Neuronal stem cell (in vitro differentiated cells): ENCODE data around the gene GPR15LG.

Experiments used
- DNase-seq: peaks from one replicate; pipeline ENCODE4 v3.0.0-alpha.2; 2013; ENCODE audit warnings: low spot score
- H2AFZ ChIP-seq: one replicate; pipeline ENCODE4 v1.6.1; 2013; ENCODE audit warnings: mild to moderate bottlenecking, low read length, inconsistent platforms
- H2AK5ac ChIP-seq: 2 replicates; pipeline ENCODE4 v1.6.1; 2013; ENCODE audit warnings: low read depth, mild to moderate bottlenecking, inconsistent platforms, low read length, moderate library complexity, mixed read lengths
- H2BK120ac ChIP-seq: 2 replicates; pipeline ENCODE4 v1.6.1; 2013; ENCODE audit warnings: low read depth, mild to moderate bottlenecking, inconsistent platforms, low read length, moderate library complexity, mixed read lengths
- H2BK12ac ChIP-seq: one replicate; pipeline ENCODE4 v1.6.1; 2013; ENCODE audit warnings: low read length, inconsistent platforms
- H2BK15ac ChIP-seq: 2 replicates; pipeline ENCODE4 v1.6.1; 2013; ENCODE audit warnings: mild to moderate bottlenecking, low read length, inconsistent platforms, mixed read lengths
- H2BK5ac ChIP-seq: one replicate; pipeline ENCODE4 v1.6.1; 2013; ENCODE audit warnings: inconsistent platforms, mild to moderate bottlenecking, low read length, moderate library complexity
- H3K14ac ChIP-seq: one replicate; pipeline ENCODE4 v1.6.1; 2013; ENCODE audit warnings: low read length, inconsistent platforms
- H3K18ac ChIP-seq: 2 replicates; pipeline ENCODE4 v1.6.1; 2013; ENCODE audit warnings: low read length, inconsistent platforms
- H3K23ac ChIP-seq: 2 replicates; pipeline ENCODE4 v1.6.1; 2013; ENCODE audit warnings: low read depth, mild to moderate bottlenecking, mixed read lengths, low read length, inconsistent platforms; ENCODE audit not compliant: poor library complexity
- H3K27ac ChIP-seq: replicated peaks from 3 replicates; pipeline ENCODE4 v1.5.1; 2013; ENCODE audit warnings: low read length, inconsistent platforms
- H3K27me3 ChIP-seq, 3 experiments: 2 replicates each; pipeline ENCODE4 v1.6.1; 2013; ENCODE audit warnings: low read length in 3 of 3, mild to moderate bottlenecking in 2 of 3, inconsistent platforms in 1 of 3, low read depth in 1 of 3, mixed read lengths in 1 of 3, moderate library complexity in 1 of 3; ENCODE audit not compliant: control insufficient read depth in 3 of 3, insufficient read depth in 3 of 3
- H3K36me3 ChIP-seq, 2 donors: replicated peaks in 1 of 2; 2 replicates each; pipeline ENCODE4 v1.6.1; 2013; ENCODE audit warnings: low read length in 2 of 2; ENCODE audit not compliant: control insufficient read depth in 2 of 2, insufficient read depth in 2 of 2
- H3K4ac ChIP-seq: 2 replicates; pipeline ENCODE4 v1.6.1; 2013; ENCODE audit warnings: inconsistent platforms, mild to moderate bottlenecking, low read length, moderate library complexity
- H3K4me1 ChIP-seq, 2 donors: 1 replicate in 1 of 2; 2 replicates in 1 of 2; pipeline ENCODE4 v1.6.1; 2013; ENCODE audit warnings: low read length in 2 of 2, low read depth in 1 of 2; ENCODE audit not compliant: control insufficient read depth in 2 of 2, insufficient read depth in 1 of 2
- H3K4me2 ChIP-seq: one replicate; pipeline ENCODE4 v1.6.1; 2013; ENCODE audit warnings: mild to moderate bottlenecking, low read length, inconsistent platforms; ENCODE audit not compliant: insufficient read depth, poor library complexity, severe bottlenecking
- H3K4me3 ChIP-seq, 2 donors: 2 replicates each; pipeline ENCODE4 v1.5.1; 2013; ENCODE audit warnings: low read length in 2 of 2, mild to moderate bottlenecking in 2 of 2, inconsistent platforms in 1 of 2, moderate library complexity in 1 of 2
- H3K79me1 ChIP-seq: one replicate; pipeline ENCODE4 v1.6.1; 2013; ENCODE audit warnings: low read depth, mild to moderate bottlenecking, inconsistent platforms, low read length, moderate library complexity
- H3K9ac ChIP-seq: one replicate; pipeline ENCODE4 v1.6.1; 2013; ENCODE audit warnings: mild to moderate bottlenecking, low read depth, low read length, inconsistent platforms; ENCODE audit not compliant: poor library complexity
- H3K9me3 ChIP-seq, 2 donors: replicated peaks in 1 of 2; 2 replicates each; pipeline versions ENCODE3 to v1.6.1; 2013; ENCODE audit warnings: low read length in 2 of 2, mild to moderate bottlenecking in 2 of 2, inconsistent platforms in 1 of 2, low read depth in 1 of 2, mixed read lengths in 1 of 2, moderate library complexity in 1 of 2; ENCODE audit not compliant: control insufficient read depth in 2 of 2, insufficient read depth in 1 of 2
- H4K8ac ChIP-seq: one replicate; pipeline ENCODE4 v1.6.1; 2013; ENCODE audit warnings: low read depth, mild to moderate bottlenecking, inconsistent platforms, low read length, moderate library complexity
- H4K91ac ChIP-seq: one replicate; pipeline ENCODE4 v1.6.1; 2013; ENCODE audit warnings: low read length, low read depth, mild to moderate bottlenecking, inconsistent platforms; ENCODE audit not compliant: poor library complexity
- WGBS, 2 donors: extraction: QIAGEN DNeasy Blood & Tissue Kit; methylation state at CpG; one replicate each; pipeline ENCODE4 v1.1.7; 2013; ENCODE audit warnings: missing lambda C conversion rate in 2 of 2, mixed read lengths in 1 of 2; ENCODE audit not compliant: insufficient read length in 2 of 2, insufficient replicate concordance in 1 of 2; ENCODE audit errors: extremely low coverage in 2 of 2; 5-methylcytosine and 5-hydroxymethylcytosine counted together

The GPR15LG gene

DNA sequence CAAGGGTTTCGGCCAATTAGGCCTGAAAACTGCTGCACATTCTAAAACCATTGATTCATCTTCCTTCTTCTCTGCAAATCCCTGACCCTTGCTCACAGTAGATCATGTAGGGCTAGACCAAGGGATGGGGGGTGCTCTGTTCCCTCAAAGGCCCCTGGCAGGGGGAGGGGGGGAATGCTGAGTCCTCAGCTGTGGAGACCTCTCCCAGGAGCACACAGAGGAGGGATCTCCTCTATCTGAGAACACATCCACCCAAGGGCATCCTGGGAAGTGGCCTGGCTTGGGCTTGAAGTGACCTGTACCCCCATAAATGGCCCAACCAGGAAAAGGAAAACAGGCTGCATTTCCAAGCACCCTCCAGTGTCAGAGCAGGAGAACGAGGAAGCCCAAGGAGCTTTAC lies 19.7 kb downstream of the GPR15LG start:
- Histone ChIP-seq H3K27ac (no peak overlapping the region), H3K18ac (peak overlapping the region; percentile 21), H3K9ac (no peak overlapping the region), H2BK5ac (no peak overlapping the region), H3K4me3 (no peak overlapping the region), H3K4ac (no peak overlapping the region), H3K79me1 (no peaks in the 10 kb centered on the region), H2BK15ac (peak overlapping the region; percentile 31), H3K27me3 (peaks cover 4 to 77% (median 26%) of the 10 kb centered on the region in 3 experiments), H3K36me3 (no peaks in the 10 kb centered on the region), H2BK120ac (no peak overlapping the region), H3K4me2 (no peak overlapping the region), H3K14ac (no peak overlapping the region), H4K91ac (no peak overlapping the region), H3K9me3 (no peaks in the 10 kb centered on the region), H3K23ac (no peak overlapping the region), H2AK5ac (peak overlapping the region; percentile 64), H3K4me1 (peaks cover 7% of the 10 kb centered on the region in 2 donors), H2BK12ac (no peak overlapping the region), H4K8ac (no peak overlapping the region), H2AFZ (no peak overlapping the region)
- no peak for DNase-seq
- no CpG with 5 or more reads among the region's 2 CpGs for WGBS, 2 donors

DNA sequence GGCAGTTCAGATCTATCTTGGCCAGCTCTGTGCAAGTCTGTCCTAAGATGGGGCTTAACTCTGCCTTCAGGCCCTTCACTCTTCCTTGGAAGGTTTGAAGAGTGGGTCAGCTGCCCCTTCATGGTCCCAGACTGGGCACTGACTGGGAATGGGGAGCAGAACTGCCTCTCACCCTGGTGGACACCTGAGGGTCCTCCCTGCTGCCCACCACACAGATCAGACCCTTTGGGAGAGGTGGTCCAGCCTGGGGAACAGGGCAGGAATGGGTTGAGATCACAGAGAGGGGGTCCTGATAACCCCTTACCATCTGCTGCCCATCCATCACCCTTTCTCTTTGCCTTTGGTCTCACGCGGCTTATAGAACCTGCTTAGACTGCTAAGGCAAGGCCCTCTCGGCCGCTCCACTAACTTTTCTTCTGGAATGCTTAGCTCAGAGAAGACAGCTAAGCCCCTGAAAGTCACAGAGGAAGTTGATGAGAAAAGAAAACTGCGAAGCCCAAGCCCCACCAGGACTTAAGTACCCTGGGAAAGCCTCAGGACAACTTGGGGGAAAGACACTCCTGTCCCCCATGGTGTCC lies 20.3 kb downstream of the GPR15LG start:
- Histone ChIP-seq H2BK5ac (no peak overlapping the region), H2AFZ (peak overlapping the region; percentile 93), H2BK12ac (no peak overlapping the region), H3K9ac (peak overlapping the region; percentile 8), H2AK5ac (peak overlapping the region; percentile 64), H3K4ac (no peak overlapping the region), H3K79me1 (no peaks in the 10 kb centered on the region), H3K9me3 (no peaks in the 10 kb centered on the region), H3K36me3 (no peaks in the 10 kb centered on the region), H3K4me1 (peaks cover 7% of the 10 kb centered on the region in 2 donors), H3K18ac (peak overlapping the region; percentile 92), H4K8ac (no peak overlapping the region), H3K4me3 (peak overlapping the region in 1 of 2 donors; percentile 41), H4K91ac (no peak overlapping the region), H2BK15ac (peak overlapping the region; percentile 82), H3K23ac (peak overlapping the region; percentile 60), H3K27me3 (peaks cover 4 to 83% (median 26%) of the 10 kb centered on the region in 3 experiments), H3K14ac (no peak overlapping the region), H3K27ac (no peak overlapping the region), H3K4me2 (peak overlapping the region; percentile 94), H2BK120ac (no peak overlapping the region)
- WGBS, 2 donors = no CpG with 5 or more reads among the region's 5 CpGs
- DNase-seq = no peak

DNA sequence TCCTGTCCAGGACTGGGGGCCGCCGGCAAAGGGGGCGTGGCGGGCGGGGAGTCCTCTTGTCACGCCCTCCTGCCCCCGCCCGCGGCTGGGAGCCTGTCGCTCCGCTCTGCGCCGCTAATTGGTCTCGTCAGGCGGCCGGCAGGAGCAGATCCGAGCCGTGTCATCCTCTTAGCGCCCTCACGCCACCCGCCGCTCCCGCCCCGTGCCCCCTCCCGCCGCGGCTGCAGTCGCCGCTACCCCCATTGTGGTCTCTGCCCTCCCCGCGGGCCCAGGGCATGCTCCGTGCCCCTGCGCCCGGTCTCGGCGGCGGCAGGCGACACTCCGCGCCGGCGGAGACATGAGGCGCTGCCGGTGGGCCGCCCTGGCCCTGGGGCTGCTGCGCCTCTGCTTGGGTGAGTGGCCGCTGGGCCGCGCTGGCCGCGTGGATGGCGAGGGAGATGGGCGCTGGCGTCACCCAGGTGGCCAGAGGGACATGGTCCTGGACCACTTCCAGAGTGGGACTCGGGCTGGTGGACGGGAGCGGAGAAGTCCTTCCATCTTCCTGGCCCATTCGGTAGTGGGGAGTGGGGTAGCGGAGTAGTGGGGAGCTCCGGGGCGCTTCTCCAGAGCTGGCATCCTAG lies 20.9 kb downstream of the GPR15LG start, which contains the start of gene CDHR1:
Gene CDHR1 (plus strand): TSS at position 114 of the 620 bp plus-strand sequence. CDS start 224 bp downstream, at position 338.
- H2AK5ac ChIP-seq = peak within 1 kb of the TSS; percentile 64

More for the DNA sequence above, 20.9 kb downstream of the GPR15LG start, which contains the start of gene CDHR1:
- H2BK120ac ChIP-seq = peak within 1 kb of the TSS; percentile 93
- peak within 1 kb of the TSS; percentile 94 for H3K4me2 ChIP-seq
- H3K4ac ChIP-seq = no peak within 1 kb of the TSS
- no peak within 1 kb of the TSS for H2BK5ac ChIP-seq
- H3K27ac ChIP-seq = no peak within 1 kb of the TSS
- peak within 1 kb of the TSS; percentile 94 for H3K18ac ChIP-seq
- H4K91ac ChIP-seq = no peak within 1 kb of the TSS
- peaks cover 7% of the 10 kb centered on the region in 2 donors for H3K4me1 ChIP-seq
- no peaks in the 10 kb centered on the region for H3K79me1 ChIP-seq
- DNase-seq = peak; percentile 57
- peaks cover 4 to 87% (median 26%) of the 10 kb centered on the region in 3 experiments for H3K27me3 ChIP-seq
- peak within 1 kb of the TSS; percentile 41 for H3K14ac ChIP-seq
- peak within 1 kb of the TSS; percentile 94 for H3K23ac ChIP-seq
- peak within 1 kb of the TSS; percentile 90 for H3K9ac ChIP-seq
- peak within 1 kb of the TSS; percentile 93 for H2AFZ ChIP-seq
- no CpG with 5 or more reads among the region's 61 CpGs for WGBS, 2 donors
- H3K36me3 ChIP-seq = no peaks in the 10 kb centered on the region
- no peak within 1 kb of the TSS for H4K8ac ChIP-seq
- H2BK12ac ChIP-seq = no peak within 1 kb of the TSS
- peak within 1 kb of the TSS; percentile 82 for H2BK15ac ChIP-seq
- peak within 1 kb of the TSS; percentile 41 to 93 for H3K4me3 ChIP-seq
- no peaks in the 10 kb centered on the region for H3K9me3 ChIP-seq
